Measurements from ENCODE around the gene KSR2. TPM values are rescaled to one million over a fixed set of nuclear protein-coding genes. Genes with fewer than 3 reads are reported as not detected.

Gene KSR2
- total RNA-seq, 1 experiment from 2014 or later, result 1.3 TPM

DNA sequence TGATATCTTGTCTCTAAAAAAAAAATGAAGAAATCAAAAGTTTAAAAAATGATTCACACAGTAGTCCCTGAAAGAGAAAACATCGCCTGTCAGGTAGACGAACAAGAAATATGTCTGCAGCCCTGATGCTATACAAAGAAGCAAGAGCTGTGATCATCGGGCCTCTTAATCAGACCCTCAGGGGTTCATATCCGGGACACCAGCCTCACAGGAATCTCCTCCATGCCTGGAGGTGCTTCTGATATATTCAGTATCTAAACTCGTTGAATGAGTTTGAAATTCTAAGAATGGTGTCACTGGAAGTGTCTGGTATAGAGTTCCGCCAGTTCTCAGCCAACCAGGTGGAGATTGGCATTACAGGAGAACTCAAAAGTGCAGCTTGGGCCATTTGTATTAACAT, 64.7 kb downstream of the KSR2 start:
- no peaks in the 10 kb centered on the region for H3K36me3 Mint-ChIP-seq (ENCODE audit: insufficient read depth in 1 of 3, low read depth in 3 of 3)
- TF ChIP-seq, protein P1, sequence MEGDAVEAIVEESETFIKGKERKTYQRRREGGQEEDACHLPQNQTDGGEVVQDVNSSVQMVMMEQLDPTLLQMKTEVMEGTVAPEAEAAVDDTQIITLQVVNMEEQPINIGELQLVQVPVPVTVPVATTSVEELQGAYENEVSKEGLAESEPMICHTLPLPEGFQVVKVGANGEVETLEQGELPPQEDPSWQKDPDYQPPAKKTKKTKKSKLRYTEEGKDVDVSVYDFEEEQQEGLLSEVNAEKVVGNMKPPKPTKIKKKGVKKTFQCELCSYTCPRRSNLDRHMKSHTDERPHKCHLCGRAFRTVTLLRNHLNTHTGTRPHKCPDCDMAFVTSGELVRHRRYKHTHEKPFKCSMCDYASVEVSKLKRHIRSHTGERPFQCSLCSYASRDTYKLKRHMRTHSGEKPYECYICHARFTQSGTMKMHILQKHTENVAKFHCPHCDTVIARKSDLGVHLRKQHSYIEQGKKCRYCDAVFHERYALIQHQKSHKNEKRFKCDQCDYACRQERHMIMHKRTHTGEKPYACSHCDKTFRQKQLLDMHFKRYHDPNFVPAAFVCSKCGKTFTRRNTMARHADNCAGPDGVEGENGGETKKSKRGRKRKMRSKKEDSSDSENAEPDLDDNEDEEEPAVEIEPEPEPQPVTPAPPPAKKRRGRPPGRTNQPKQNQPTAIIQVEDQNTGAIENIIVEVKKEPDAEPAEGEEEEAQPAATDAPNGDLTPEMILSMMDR (conservative IDR thresholded peaks at IDR 0.05), result no peak
- no CpG with 5 or more reads among the region's 6 CpGs for WGBS (ENCODE audit: extremely low coverage, insufficient read length, low lambda C conversion rate)

More for the DNA sequence above, 64.7 kb downstream of the KSR2 start:
- H3K14ac ChIP-seq (ENCODE audit: insufficient read depth, low read length), result no peak overlapping the region
- Mint-ChIP-seq H3K9me3 (no peaks in the 10 kb centered on the region), H3K4me3 (no peak overlapping the region), H3K27ac (no peak overlapping the region), H3K4me1 (peaks cover 4% of the 10 kb centered on the region in 2 experiments; a peak in 3 of 4 replicates), H3K27me3 (ENCODE audit: low read depth) (no peaks in the 10 kb centered on the region)
- no peak overlapping the region for H4K91ac ChIP-seq (ENCODE audit: insufficient read length, low read depth, low read length)
- H2BK20ac ChIP-seq (ENCODE audit: low read depth, low read length, poor library complexity, severe bottlenecking), result no peak overlapping the region
- H3K23me2 ChIP-seq (ENCODE audit: insufficient read length, low read depth, low read length, poor library complexity, severe bottlenecking), result no peaks in the 10 kb centered on the region
- no peaks in the 10 kb centered on the region for H4K20me1 ChIP-seq (ENCODE audit: control insufficient read depth, insufficient read depth, insufficient read length)
- H3K23ac ChIP-seq (ENCODE audit: insufficient read length, low read depth, low read length), result no peak overlapping the region
- H3K9me3 ChIP-seq (ENCODE audit: control insufficient read depth, low read depth, low read length), result no peaks in the 10 kb centered on the region
- H3T11ph ChIP-seq (ENCODE audit: low read length), result no peak overlapping the region
- H3K18ac ChIP-seq (ENCODE audit: insufficient read length, low read depth, low read length), result no peak overlapping the region
- DNase-seq, result no peak
- H3K9ac ChIP-seq (ENCODE audit: extremely low read depth, insufficient read length, low read length), result no peak overlapping the region
- no peak overlapping the region for H2BK12ac ChIP-seq (ENCODE audit: insufficient read length, low read depth, low read length)
- H2BK5ac ChIP-seq (ENCODE audit: insufficient read length, low read length), result no peak overlapping the region
- H3K56ac ChIP-seq (ENCODE audit: insufficient read length, low read depth, low read length), result no peak overlapping the region
- H4K5ac ChIP-seq (ENCODE audit: insufficient read length, low read depth, low read length), result no peak overlapping the region
- no peak overlapping the region for H2AK5ac ChIP-seq (ENCODE audit: insufficient read length, low read length)
- no peaks in the 10 kb centered on the region for H3K79me2 ChIP-seq (ENCODE audit: insufficient read depth, low read length)
- H3K4me2 ChIP-seq (ENCODE audit: insufficient read depth, insufficient read length, low read length), result no peak overlapping the region
- no peak overlapping the region for H2BK15ac ChIP-seq (ENCODE audit: low read depth, low read length)
- H3K4ac ChIP-seq (ENCODE audit: low read depth, low read length), result no peak overlapping the region
- H3K27ac ChIP-seq (ENCODE audit: insufficient read length, low read depth, low read length), result no peak overlapping the region
- H4K8ac ChIP-seq (replicated peaks; ENCODE audit: insufficient read length, low read depth, low read length), result no peak overlapping the region
- H2AFZ ChIP-seq (ENCODE audit: low read length), result no peak overlapping the region
- H3K27me3 ChIP-seq (ENCODE audit: insufficient read depth, low read length), result no peaks in the 10 kb centered on the region
- no peak overlapping the region for H2BK120ac ChIP-seq (ENCODE audit: low read depth, low read length, poor library complexity, severe bottlenecking)
- no peaks in the 10 kb centered on the region; the same call in 1 of the 2 replicates for H3K4me1 ChIP-seq (ENCODE audit: insufficient read depth, low read length)
- no peaks in the 10 kb centered on the region for H3K79me1 ChIP-seq (ENCODE audit: insufficient read depth, low read depth, low read length, poor library complexity, severe bottlenecking)

Data from H9 (cell line).